ENCODE results near the gene ATP10B. TPM values are rescaled to one million over a fixed set of nuclear protein-coding genes. Genes with fewer than 3 reads are reported as not detected.

The ATP10B gene
- total and polyA plus RNA-seq, 10 of the 15 experiments (the other 5 are each of a cell fraction or from before 2014, with no cell fraction given) = not detected

GRCh38 chr5:160843240-160843639 is 8.8 kb downstream of the ATP10B start (continued):
- TF ChIP-seq ASH2L (IDR thresholded peaks at IDR 0.05; ENCODE audit: borderline replicate concordance, low read depth) (no peak), YY1 (IDR thresholded peaks at IDR 0.05; ENCODE audit: low read depth, low read length) (no peak), BMI1 (IDR thresholded peaks at IDR 0.05; ENCODE audit: borderline replicate concordance) (peak; percentile 87), MXI1 (IDR thresholded peaks at IDR 0.05; ENCODE audit: low read depth, low read length) (peak; percentile 40; the same call in 1 of the 2 replicates), SUZ12 (IDR thresholded peaks at IDR 0.05; ENCODE audit: unreplicated experiment) (no peak), TCF7 (IDR thresholded peaks at IDR 0.05; ENCODE audit: borderline replicate concordance) (no peak), SRF (IDR thresholded peaks at IDR 0.05; ENCODE audit: low read depth in 2 of 2, low read length in 2 of 2) (no peak), EP300 (IDR thresholded peaks at IDR 0.05; ENCODE audit: borderline replicate concordance in 1 of 2, control insufficient read depth in 1 of 2, low read depth in 2 of 2, low read length in 2 of 2) (peak; percentile 92 to 94), EGR1 (IDR thresholded peaks at IDR 0.05; ENCODE audit: borderline replicate concordance in 1 of 2, low read depth in 2 of 2, low read length in 2 of 2) (no peak), ZNF274 (IDR thresholded peaks at IDR 0.05; ENCODE audit: insufficient read depth, insufficient read length) (no peak), JUND (IDR thresholded peaks at IDR 0.05; ENCODE audit: low read depth, low read length) (no peak), ZNF24 (IDR thresholded peaks at IDR 0.05) (peak; percentile 94), CEBPZ (IDR thresholded peaks at IDR 0.05; ENCODE audit: low read depth, low read length) (no peak), GATAD2B (conservative IDR thresholded peaks at IDR 0.05; ENCODE audit: low read depth) (peak; percentile 95), TAF1 (IDR thresholded peaks at IDR 0.05; ENCODE audit: borderline replicate concordance, low read depth, low read length) (no peak), ZBED1 (IDR thresholded peaks at IDR 0.05; ENCODE audit: borderline replicate concordance) (no peak), BCL11A (IDR thresholded peaks at IDR 0.05; ENCODE audit: low read depth, low read length) (peak; percentile 84; the same call in 1 of the 2 replicates)
- TF ChIP-seq, protein P1, sequence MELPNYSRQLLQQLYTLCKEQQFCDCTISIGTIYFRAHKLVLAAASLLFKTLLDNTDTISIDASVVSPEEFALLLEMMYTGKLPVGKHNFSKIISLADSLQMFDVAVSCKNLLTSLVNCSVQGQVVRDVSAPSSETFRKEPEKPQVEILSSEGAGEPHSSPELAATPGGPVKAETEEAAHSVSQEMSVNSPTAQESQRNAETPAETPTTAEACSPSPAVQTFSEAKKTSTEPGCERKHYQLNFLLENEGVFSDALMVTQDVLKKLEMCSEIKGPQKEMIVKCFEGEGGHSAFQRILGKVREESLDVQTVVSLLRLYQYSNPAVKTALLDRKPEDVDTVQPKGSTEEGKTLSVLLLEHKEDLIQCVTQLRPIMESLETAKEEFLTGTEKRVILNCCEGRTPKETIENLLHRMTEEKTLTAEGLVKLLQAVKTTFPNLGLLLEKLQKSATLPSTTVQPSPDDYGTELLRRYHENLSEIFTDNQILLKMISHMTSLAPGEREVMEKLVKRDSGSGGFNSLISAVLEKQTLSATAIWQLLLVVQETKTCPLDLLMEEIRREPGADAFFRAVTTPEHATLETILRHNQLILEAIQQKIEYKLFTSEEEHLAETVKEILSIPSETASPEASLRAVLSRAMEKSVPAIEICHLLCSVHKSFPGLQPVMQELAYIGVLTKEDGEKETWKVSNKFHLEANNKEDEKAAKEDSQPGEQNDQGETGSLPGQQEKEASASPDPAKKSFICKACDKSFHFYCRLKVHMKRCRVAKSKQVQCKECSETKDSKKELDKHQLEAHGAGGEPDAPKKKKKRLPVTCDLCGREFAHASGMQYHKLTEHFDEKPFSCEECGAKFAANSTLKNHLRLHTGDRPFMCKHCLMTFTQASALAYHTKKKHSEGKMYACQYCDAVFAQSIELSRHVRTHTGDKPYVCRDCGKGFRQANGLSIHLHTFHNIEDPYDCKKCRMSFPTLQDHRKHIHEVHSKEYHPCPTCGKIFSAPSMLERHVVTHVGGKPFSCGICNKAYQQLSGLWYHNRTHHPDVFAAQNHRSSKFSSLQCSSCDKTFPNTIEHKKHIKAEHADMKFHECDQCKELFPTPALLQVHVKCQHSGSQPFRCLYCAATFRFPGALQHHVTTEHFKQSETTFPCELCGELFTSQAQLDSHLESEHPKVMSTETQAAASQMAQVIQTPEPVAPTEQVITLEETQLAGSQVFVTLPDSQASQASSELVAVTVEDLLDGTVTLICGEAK (IDR thresholded peaks at IDR 0.05; ENCODE audit: borderline replicate concordance) = peak; percentile 46; the same call in 1 of the 2 replicates
- TF ChIP-seq, protein P2, sequence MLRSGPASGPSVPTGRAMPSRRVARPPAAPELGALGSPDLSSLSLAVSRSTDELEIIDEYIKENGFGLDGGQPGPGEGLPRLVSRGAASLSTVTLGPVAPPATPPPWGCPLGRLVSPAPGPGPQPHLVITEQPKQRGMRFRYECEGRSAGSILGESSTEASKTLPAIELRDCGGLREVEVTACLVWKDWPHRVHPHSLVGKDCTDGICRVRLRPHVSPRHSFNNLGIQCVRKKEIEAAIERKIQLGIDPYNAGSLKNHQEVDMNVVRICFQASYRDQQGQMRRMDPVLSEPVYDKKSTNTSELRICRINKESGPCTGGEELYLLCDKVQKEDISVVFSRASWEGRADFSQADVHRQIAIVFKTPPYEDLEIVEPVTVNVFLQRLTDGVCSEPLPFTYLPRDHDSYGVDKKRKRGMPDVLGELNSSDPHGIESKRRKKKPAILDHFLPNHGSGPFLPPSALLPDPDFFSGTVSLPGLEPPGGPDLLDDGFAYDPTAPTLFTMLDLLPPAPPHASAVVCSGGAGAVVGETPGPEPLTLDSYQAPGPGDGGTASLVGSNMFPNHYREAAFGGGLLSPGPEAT (IDR thresholded peaks at IDR 0.05; ENCODE audit: low read depth) = peak; percentile 97
- TF ChIP-seq, protein P3, sequence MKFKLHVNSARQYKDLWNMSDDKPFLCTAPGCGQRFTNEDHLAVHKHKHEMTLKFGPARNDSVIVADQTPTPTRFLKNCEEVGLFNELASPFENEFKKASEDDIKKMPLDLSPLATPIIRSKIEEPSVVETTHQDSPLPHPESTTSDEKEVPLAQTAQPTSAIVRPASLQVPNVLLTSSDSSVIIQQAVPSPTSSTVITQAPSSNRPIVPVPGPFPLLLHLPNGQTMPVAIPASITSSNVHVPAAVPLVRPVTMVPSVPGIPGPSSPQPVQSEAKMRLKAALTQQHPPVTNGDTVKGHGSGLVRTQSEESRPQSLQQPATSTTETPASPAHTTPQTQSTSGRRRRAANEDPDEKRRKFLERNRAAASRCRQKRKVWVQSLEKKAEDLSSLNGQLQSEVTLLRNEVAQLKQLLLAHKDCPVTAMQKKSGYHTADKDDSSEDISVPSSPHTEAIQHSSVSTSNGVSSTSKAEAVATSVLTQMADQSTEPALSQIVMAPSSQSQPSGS (IDR thresholded peaks at IDR 0.05; ENCODE audit: low read length) = no peak

Data from GM12878 (cell line).